Fibroblast of lung (primary cell): ENCODE measurements around the gene OTC. TPM values are rescaled to one million over a fixed set of nuclear protein-coding genes. Genes with fewer than 3 reads are reported as not detected.

Experiments
- DNase-seq, 2 donors: peaks; one replicate each; pipeline versions ENCODE4 v3.0.0 to v3.0.0-alpha.2; 2010; ENCODE audit warnings: low read depth in 2 of 2
- H2AFZ ChIP-seq: 2 replicates; pipeline ENCODE4 v1.5.1; 2012; ENCODE audit warnings: low read length, control low read depth, inconsistent platforms
- H3K27ac ChIP-seq: 2 replicates; pipeline ENCODE4 v1.5.1; 2011; ENCODE audit warnings: low read length, control low read depth; ENCODE audit not compliant: insufficient read depth
- H3K27me3 ChIP-seq: 2 replicates; pipeline ENCODE4 v1.5.1; 2011; ENCODE audit warnings: mild to moderate bottlenecking, low read length; ENCODE audit not compliant: control insufficient read depth, insufficient read depth
- H3K36me3 ChIP-seq: 2 replicates; pipeline ENCODE4 v1.5.1; 2011; ENCODE audit warnings: low read length; ENCODE audit not compliant: control insufficient read depth, insufficient read depth
- H3K4me1 ChIP-seq: 2 replicates; pipeline ENCODE4 v1.5.1; 2011; ENCODE audit warnings: low read length; ENCODE audit not compliant: control insufficient read depth, insufficient read depth; ENCODE audit errors: extremely low read depth
- H3K4me2 ChIP-seq: 2 replicates; pipeline ENCODE4 v1.5.1; 2011; ENCODE audit warnings: low read length, control low read depth; ENCODE audit not compliant: insufficient read depth; ENCODE audit errors: extremely low read depth
- H3K4me3 ChIP-seq, 4 experiments: fragments of 200-600 bp in 1 of 4; sonication (generic) in 1 of 4; replicated peaks in 1 of 4; 2 replicates each; pipeline ENCODE4 v1.5.1; 2011 to 2016; ENCODE audit warnings: low read length in 4 of 4, low read depth in 3 of 4, mild to moderate bottlenecking in 3 of 4, control low read depth in 2 of 4, inconsistent platforms in 1 of 4, mixed read lengths in 1 of 4; ENCODE audit not compliant: insufficient read depth in 1 of 4; ENCODE audit errors: control extremely low read depth in 1 of 4
- H3K79me2 ChIP-seq: 2 replicates; pipeline ENCODE4 v1.5.1; 2012; ENCODE audit warnings: mild to moderate bottlenecking, low read length, inconsistent platforms; ENCODE audit not compliant: control insufficient read depth, insufficient read depth
- H3K9ac ChIP-seq: 2 replicates; pipeline ENCODE4 v1.5.1; 2011; ENCODE audit warnings: mild to moderate bottlenecking, low read length, control low read depth; ENCODE audit not compliant: insufficient read depth
- H3K9me3 ChIP-seq: 2 replicates; pipeline ENCODE4 v1.5.1; 2012; ENCODE audit warnings: low read depth, low read length; ENCODE audit not compliant: control insufficient read depth, insufficient read depth
- H4K20me1 ChIP-seq: 2 replicates; pipeline ENCODE4 v1.5.1; 2011; ENCODE audit warnings: low read length; ENCODE audit not compliant: control insufficient read depth, insufficient read depth; ENCODE audit errors: extremely low read depth
- EZH2 ChIP-seq: IDR thresholded peaks from 2 replicates; pipeline ENCODE4 v1.5.1; 2012; ENCODE audit warnings: low read length, control low read depth, mild to moderate bottlenecking; ENCODE audit errors: missing control alignments
- polyA plus RNA-seq, 2 donors: library from polyadenylated mRNA; depleted of rRNA in 1 of 2; stranded (reverse) in 1 of 2; unstranded in 1 of 2; fragments of >200 nt; gene quantifications; 2 replicates each; pipeline ENCODE4 v1.2.1, GENCODE V29; 2011 to 2012; ENCODE audit warnings: missing spikeins in 1 of 2
- total RNA-seq: library from RNA; depleted of rRNA; stranded (reverse); fragments of >200 nt; gene quantifications from 2 replicates; pipeline ENCODE4 v1.2.1, GENCODE V29; 2014
- TF ChIP-seq, protein P1 (sequence below), 2 donors: IDR thresholded peaks in 1 of 2; conservative IDR thresholded peaks in 1 of 2; 1 replicate in 1 of 2; 2 replicates in 1 of 2; pipeline ENCODE4 v1.5.1; 2011 to 2012; ENCODE audit warnings: low read length in 2 of 2, control low read depth in 1 of 2, inconsistent platforms in 1 of 2, low read depth in 1 of 2, mild to moderate bottlenecking in 1 of 2

Gene OTC
- total and polyA plus RNA-seq, 2 donors (not counting 1 experiment from before 2014, with no cell fraction given): not detected

DNA sequence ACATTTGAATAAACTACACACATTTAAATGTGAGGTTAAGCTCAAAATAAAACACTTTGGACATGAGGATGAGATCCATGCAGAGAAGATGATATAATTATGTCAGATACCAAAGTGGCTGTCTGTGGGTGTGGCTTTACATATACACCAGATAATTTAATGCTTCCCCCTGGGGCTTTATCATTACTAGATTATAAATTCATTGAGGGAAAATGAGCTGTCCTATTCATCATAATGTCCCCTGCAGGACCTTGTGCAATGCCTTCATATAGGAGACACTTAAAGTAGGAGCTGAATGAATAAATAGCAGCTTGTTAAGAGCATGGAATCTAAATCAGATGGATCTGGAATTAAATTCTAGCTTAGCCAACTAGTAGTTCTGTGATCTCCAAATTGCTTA lies 49.7 kb downstream of the OTC start:
- Histone ChIP-seq H3K36me3 (no peaks in the 10 kb centered on the region), H3K9me3 (no peaks in the 10 kb centered on the region), H3K4me1 (no peaks in the 10 kb centered on the region), H3K27ac (no peak overlapping the region), H3K79me2 (no peaks in the 10 kb centered on the region), H3K9ac (no peak overlapping the region), H2AFZ (no peak overlapping the region), H4K20me1 (no peaks in the 10 kb centered on the region), H3K4me2 (no peak overlapping the region), H3K27me3 (no peaks in the 10 kb centered on the region), H3K4me3 (no peak overlapping the region)
- no peak for TF ChIP-seq EZH2
- TF ChIP-seq, protein P1, sequence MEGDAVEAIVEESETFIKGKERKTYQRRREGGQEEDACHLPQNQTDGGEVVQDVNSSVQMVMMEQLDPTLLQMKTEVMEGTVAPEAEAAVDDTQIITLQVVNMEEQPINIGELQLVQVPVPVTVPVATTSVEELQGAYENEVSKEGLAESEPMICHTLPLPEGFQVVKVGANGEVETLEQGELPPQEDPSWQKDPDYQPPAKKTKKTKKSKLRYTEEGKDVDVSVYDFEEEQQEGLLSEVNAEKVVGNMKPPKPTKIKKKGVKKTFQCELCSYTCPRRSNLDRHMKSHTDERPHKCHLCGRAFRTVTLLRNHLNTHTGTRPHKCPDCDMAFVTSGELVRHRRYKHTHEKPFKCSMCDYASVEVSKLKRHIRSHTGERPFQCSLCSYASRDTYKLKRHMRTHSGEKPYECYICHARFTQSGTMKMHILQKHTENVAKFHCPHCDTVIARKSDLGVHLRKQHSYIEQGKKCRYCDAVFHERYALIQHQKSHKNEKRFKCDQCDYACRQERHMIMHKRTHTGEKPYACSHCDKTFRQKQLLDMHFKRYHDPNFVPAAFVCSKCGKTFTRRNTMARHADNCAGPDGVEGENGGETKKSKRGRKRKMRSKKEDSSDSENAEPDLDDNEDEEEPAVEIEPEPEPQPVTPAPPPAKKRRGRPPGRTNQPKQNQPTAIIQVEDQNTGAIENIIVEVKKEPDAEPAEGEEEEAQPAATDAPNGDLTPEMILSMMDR (conservative IDR thresholded peaks at IDR 0.05 in 1 of 2, IDR thresholded peaks at IDR 0.05 in 1 of 2; ENCODE audit: low read depth in 1 of 2, low read length in 2 of 2): no peak
- no peak for DNase-seq

DNA sequence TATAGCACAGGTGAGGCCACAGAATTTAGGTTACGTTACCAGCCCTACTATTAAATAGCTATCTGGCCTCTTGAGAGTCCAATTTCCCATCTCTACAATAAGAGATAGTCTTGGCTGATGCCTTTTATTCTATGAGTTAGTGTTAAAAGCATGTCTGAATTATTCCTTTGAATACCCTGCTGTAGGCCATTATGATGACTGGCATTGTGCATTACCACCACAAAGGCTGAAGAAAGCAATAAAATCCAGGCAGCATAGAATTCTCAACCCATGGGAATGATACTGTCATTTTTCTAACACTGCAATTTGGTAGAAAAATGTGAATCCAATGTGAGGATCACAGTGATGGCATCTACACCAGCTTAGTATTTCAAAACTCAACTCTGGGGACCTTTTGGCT lies 51.4 kb downstream of the OTC start:
- Histone ChIP-seq H3K36me3 (no peaks in the 10 kb centered on the region), H3K4me1 (no peaks in the 10 kb centered on the region), H3K9me3 (no peaks in the 10 kb centered on the region), H3K4me2 (no peak overlapping the region), H3K27me3 (no peaks in the 10 kb centered on the region), H2AFZ (no peak overlapping the region), H3K79me2 (no peaks in the 10 kb centered on the region), H3K9ac (no peak overlapping the region), H3K27ac (no peak overlapping the region), H3K4me3 (no peak overlapping the region), H4K20me1 (no peaks in the 10 kb centered on the region)
- no peak for TF ChIP-seq EZH2
- TF ChIP-seq, protein P1 (conservative IDR thresholded peaks at IDR 0.05 in 1 of 2, IDR thresholded peaks at IDR 0.05 in 1 of 2; ENCODE audit: low read depth in 1 of 2, low read length in 2 of 2): no peak
- DNase-seq: no peak

DNA sequence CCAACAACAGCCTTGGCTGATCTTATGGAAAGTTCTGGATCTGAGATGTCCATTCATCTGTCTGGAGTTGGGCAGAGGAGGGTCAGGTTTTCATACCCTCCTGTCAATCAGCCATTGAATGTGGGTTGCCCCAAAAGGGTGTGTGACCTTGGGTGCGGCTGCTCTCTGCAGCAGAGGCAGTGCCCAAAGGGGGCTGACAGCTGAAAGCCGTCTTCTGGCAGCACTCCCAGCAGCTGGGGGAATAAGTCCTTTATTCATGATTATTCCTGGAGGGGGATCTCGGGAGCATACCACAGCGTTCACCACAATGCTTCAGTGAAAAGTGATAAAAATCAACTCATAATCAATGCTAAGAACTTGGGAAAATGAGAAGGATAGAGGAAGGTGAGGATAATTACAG lies 54.7 kb downstream of the OTC start:
- H3K9ac ChIP-seq: no peak overlapping the region
- no peaks in the 10 kb centered on the region for H3K4me1 ChIP-seq
- no peak for TF ChIP-seq EZH2
- TF ChIP-seq, protein P1 (conservative IDR thresholded peaks at IDR 0.05 in 1 of 2, IDR thresholded peaks at IDR 0.05 in 1 of 2; ENCODE audit: low read depth in 1 of 2, low read length in 2 of 2): no peak
- H3K4me3 ChIP-seq: no peak overlapping the region
- no peaks in the 10 kb centered on the region for H3K79me2 ChIP-seq
- no peaks in the 10 kb centered on the region for H3K9me3 ChIP-seq
- H4K20me1 ChIP-seq: no peaks in the 10 kb centered on the region
- H3K36me3 ChIP-seq: no peaks in the 10 kb centered on the region
- no peak overlapping the region for H2AFZ ChIP-seq
- no peaks in the 10 kb centered on the region for H3K27me3 ChIP-seq
- H3K27ac ChIP-seq: no peak overlapping the region
- no peak for DNase-seq
- no peak overlapping the region for H3K4me2 ChIP-seq
